Testis (tissue), 2 donors: ENCODE results near the gene TRIM29.

Experiments
- CTCF ChIP-seq, 3 experiments: fragments of 450-650 bp in 2 of 3; fragments of 200-600 bp in 1 of 3; sonication (generic) in 1 of 3; IDR thresholded peaks; one replicate each; pipeline ENCODE4 v1.5.1; 2016 to 2019; ENCODE audit warnings: antibody characterized with exemption in 3 of 3, mild to moderate bottlenecking in 2 of 3, moderate library complexity in 1 of 3
- POLR2A ChIP-seq: fragments of 450-650 bp; IDR thresholded peaks from one replicate; pipeline ENCODE4 v1.6.1; 2017; ENCODE audit warnings: antibody characterized with exemption, mild to moderate bottlenecking, moderate library complexity

DNA sequence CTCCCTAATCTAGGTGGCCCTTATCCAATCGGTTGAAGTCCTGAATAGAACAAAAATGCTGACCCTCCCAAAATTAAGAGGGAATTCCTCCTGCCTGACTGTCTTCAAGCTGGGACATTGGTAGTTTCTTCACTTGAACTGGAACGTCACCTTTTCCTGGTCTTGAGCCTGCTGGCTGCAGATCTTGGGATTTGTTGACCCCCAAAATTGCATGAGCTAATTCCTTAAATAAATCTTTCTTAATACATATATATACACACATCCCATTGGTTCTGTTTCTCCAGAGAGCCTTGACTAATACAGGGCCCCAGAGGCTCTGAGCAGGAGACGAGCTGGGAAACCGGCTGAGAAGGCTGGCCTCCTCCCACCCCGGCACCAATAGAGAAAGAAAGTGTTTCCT, 46.2 kb downstream of the TRIM29 start:
- TF ChIP-seq POLR2A (no peak), CTCF (IDR thresholded peaks at IDR 0.05) (no peak)
